HepG2 (cell line): ENCODE data around the gene PHTF1. TPM values are rescaled to one million over a fixed set of nuclear protein-coding genes. Genes with fewer than 3 reads are reported as not detected.

Source experiments
- ATAC-seq: fragments of 200-7000 bp; cut with Tn5 transposase; 3 replicates; pipeline ENCODE4 v1.9.1; 2020; ENCODE audit warnings: mild to moderate bottlenecking, moderate library complexity
- BruUV-seq: library from RNA; stranded (reverse); fragments of 400-500 nt; replicated peaks from 2 replicates; lab custom pipeline; 2021; lab: Mats Ljungman, UMichigan
- CTCF ChIA-PET: fragments of 300-600 bp; formaldehyde crosslinking; extraction: SDS; loops from one replicate; lab custom pipeline; 2021; ENCODE audit warnings: low total read pairs, inconsistent platforms, low intra/inter-chr PET ratio; lab: Yijun Ruan, JAX
- POLR2A ChIA-PET: fragments of 350-600 bp; sonication (Branson Sonifier 250); formaldehyde crosslinking; loops from one replicate; lab custom pipeline; 2020; ENCODE audit warnings: antibody characterized with exemption, inconsistent platforms; lab: Yijun Ruan, JAX
- DNase-seq: peaks from one replicate; pipeline ENCODE4 v3.0.0-alpha.2; 2015; ENCODE audit warnings: low spot score
- FAIRE-seq: peaks from 3 replicates; lab custom pipeline; 2011; peaks lifted over from hg19 to GRCh38; lab: Jason Lieb, UNC
- H2AFZ ChIP-seq: one replicate; pipeline ENCODE4 v1.6.1; 2011; ENCODE audit warnings: low read length, inconsistent platforms
- H3K27ac ChIP-seq: fragments of 300-600 bp; 3 replicates; pipeline ENCODE4 v1.8.0; 2011; ENCODE audit warnings: mixed run types, mild to moderate bottlenecking, mixed read lengths, low read length, inconsistent platforms; ENCODE audit not compliant: insufficient read depth; ENCODE audit errors: extremely low read length
- H3K27me3 ChIP-seq, 2 experiments: fragments of 200-600 bp in 1 of 2; 2 replicates in 1 of 2; 3 replicates in 1 of 2; pipeline versions ENCODE4 v1.6.0 to v1.8.0; 2011; ENCODE audit warnings: low read length in 2 of 2, mild to moderate bottlenecking in 2 of 2, moderate library complexity in 2 of 2, inconsistent platforms in 1 of 2; ENCODE audit not compliant: insufficient read depth in 2 of 2, control insufficient read depth in 1 of 2
- H3K36me3 ChIP-seq, 2 experiments: fragments of 200-600 bp in 1 of 2; replicated peaks in 1 of 2; 2 replicates in 1 of 2; 3 replicates in 1 of 2; pipeline versions ENCODE4 v1.5.1 to v1.8.0; 2011; ENCODE audit warnings: low read length in 2 of 2, inconsistent platforms in 1 of 2; ENCODE audit not compliant: insufficient read depth in 2 of 2, control insufficient read depth in 1 of 2
- H3K4me1 ChIP-seq: 2 replicates; pipeline ENCODE4 v1.5.1; 2012; ENCODE audit warnings: low read length, inconsistent platforms; ENCODE audit not compliant: insufficient read depth
- H3K4me2 ChIP-seq: 2 replicates; pipeline ENCODE4 v1.6.0; 2011; ENCODE audit warnings: low read depth, low read length, inconsistent platforms
- H3K4me3 ChIP-seq, 3 experiments: fragments of 200-600 bp in 1 of 3; sonication (generic), shearing (Covaris generic) in 1 of 3; replicated peaks in 1 of 3; 2 replicates each; pipeline ENCODE4 v1.5.1; 2011 to 2016; ENCODE audit warnings: low read length in 3 of 3, inconsistent platforms in 2 of 3, low read depth in 2 of 3, mild to moderate bottlenecking in 2 of 3, control low read depth in 1 of 3, mixed read lengths in 1 of 3; ENCODE audit not compliant: insufficient read depth in 1 of 3
- H3K79me2 ChIP-seq: one replicate; pipeline ENCODE4 v1.6.1; 2011; ENCODE audit warnings: low read length, inconsistent platforms; ENCODE audit not compliant: insufficient read depth
- H3K9ac ChIP-seq: 2 replicates; pipeline ENCODE4 v1.6.0; 2011; ENCODE audit warnings: mild to moderate bottlenecking, low read depth, low read length, inconsistent platforms; ENCODE audit not compliant: insufficient read depth
- H3K9me3 ChIP-seq: 2 replicates; pipeline ENCODE4 v1.5.1; 2012; ENCODE audit warnings: mild to moderate bottlenecking, low read length
- H4K20me1 ChIP-seq: 2 replicates; pipeline ENCODE4 v1.6.0; 2011; ENCODE audit warnings: inconsistent platforms, mild to moderate bottlenecking, low read length, moderate library complexity; ENCODE audit not compliant: insufficient read depth
- AHR ChIP-seq: IDR thresholded peaks from 2 replicates; pipeline ENCODE4 v1.6.1; 2018; ENCODE audit warnings: missing genetic modification reagents, missing compliant biosample characterization
- HDAC2 ChIP-seq: sonication (generic); formaldehyde crosslinking; IDR thresholded peaks from 2 replicates; pipeline ENCODE4 v1.4.0; 2020; ENCODE audit warnings: missing genetic modification reagents
- KLF15 ChIP-seq: sonication (generic); formaldehyde crosslinking; IDR thresholded peaks from 2 replicates; pipeline ENCODE4 v1.8.1; 2023; ENCODE audit warnings: borderline replicate concordance, mild to moderate bottlenecking, inconsistent platforms, missing genetic modification reagents, mixed read lengths
- NFYB ChIP-seq: sonication (generic); formaldehyde crosslinking; IDR thresholded peaks from 2 replicates; pipeline ENCODE4 v1.4.0; 2020; ENCODE audit warnings: missing genetic modification reagents
- NFYC ChIP-seq: IDR thresholded peaks from 2 replicates; pipeline ENCODE4 v1.6.1; 2016; ENCODE audit warnings: missing genetic modification reagents, missing compliant biosample characterization
- RAD21 ChIP-seq: fragments of 450-650 bp; formaldehyde crosslinking; IDR thresholded peaks from 2 replicates; pipeline ENCODE4 v1.5.0; 2020; ENCODE audit warnings: mild to moderate bottlenecking
- RARG ChIP-seq: sonication (generic); formaldehyde crosslinking; IDR thresholded peaks from 2 replicates; pipeline ENCODE4 v1.4.0; 2020; ENCODE audit warnings: low read depth, mild to moderate bottlenecking, missing genetic modification reagents
- SRSF4 ChIP-seq: fragments of 200-400 bp; formaldehyde crosslinking; IDR thresholded peaks from one replicate; pipeline ENCODE4 v1.6.1; 2018; ENCODE audit warnings: mild to moderate bottlenecking, low read depth, low read length, moderate library complexity; ENCODE audit not compliant: poor library complexity, severe bottlenecking
- THYN1 ChIP-seq: sonication (generic); formaldehyde crosslinking; IDR thresholded peaks from 2 replicates; pipeline ENCODE4 v1.8.1; 2023; ENCODE audit warnings: low read depth, mild to moderate bottlenecking, moderate library complexity, missing genetic modification reagents, borderline replicate concordance
- ZNF317 ChIP-seq: sonication (generic); formaldehyde crosslinking; IDR thresholded peaks from 2 replicates; pipeline ENCODE4 v1.5.0; 2020; ENCODE audit warnings: mild to moderate bottlenecking, missing genetic modification reagents
- ZNF468 ChIP-seq: sonication (generic); formaldehyde crosslinking; IDR thresholded peaks from 2 replicates; pipeline ENCODE4 v1.8.0; 2022; ENCODE audit warnings: mild to moderate bottlenecking, moderate library complexity, missing genetic modification reagents
- WGBS: methylation state at CpG from one replicate; pipeline ENCODE4 v1.1.6; 2017; ENCODE audit warnings: low lambda C conversion rate; 5-methylcytosine and 5-hydroxymethylcytosine counted together
- in situ Hi-C: cut with HindIII; loops from 2 replicates; pipeline ENCODE4 v1.10.0; 2017; ENCODE audit warnings: low pct_unique_long_range_greater_than_20kb; ENCODE audit not compliant: extremely low pct_ligation_motif_present
- intact Hi-C: fragments of 100-400 bp; cut with micrococcal nuclease; formaldehyde crosslinking; loops from one replicate; pipeline ENCODE4 v1.10.0; 2022; ENCODE audit not compliant: unreplicated experiment
- polyA plus RNA-seq, 8 experiments: library from polyadenylated mRNA; depleted of rRNA in 3 of 8; stranded (reverse) in 7 of 8; unstranded in 1 of 8; fragments of >200 nt; fragmentation: Illumina TruSeq in 4 of 8; extraction: Trizol in 4 of 8; gene quantifications; 2 replicates each; pipeline versions ENCODE4 v1.2.1 to v1.2.3, GENCODE V29; 2011 to 2016; ENCODE audit warnings: low read depth in 4 of 8, missing spikeins in 1 of 8, mixed read lengths in 1 of 8; ENCODE audit not compliant: insufficient read depth in 1 of 8
- total RNA-seq, 5 experiments: library from RNA; depleted of rRNA; stranded (reverse); fragments of >200 nt; fragmentation: Illumina TruSeq; extraction: Trizol; gene quantifications; 2 replicates each; pipeline ENCODE4 v1.2.3, GENCODE V29; 2016; ENCODE audit warnings: low read depth in 1 of 5
- TF ChIP-seq, protein P1 (sequence below): sonication (generic); formaldehyde crosslinking; IDR thresholded peaks from 2 replicates; pipeline ENCODE4 v1.8.1; 2023; ENCODE audit warnings: mild to moderate bottlenecking, missing genetic modification reagents, borderline replicate concordance
- TF ChIP-seq, protein P2 (sequence below): sonication (generic); IDR thresholded peaks from 2 replicates; pipeline ENCODE4 v1.6.1; 2016; ENCODE audit warnings: low read depth, borderline replicate concordance
- TF ChIP-seq, protein P3 (sequence below): IDR thresholded peaks from 2 replicates; pipeline ENCODE4 v1.6.1; 2016; ENCODE audit warnings: missing compliant biosample characterization, missing genetic modification reagents, borderline replicate concordance

The PHTF1 gene
- total and polyA plus RNA-seq, 2 of the 13 experiments (the other 11 are each of a cell fraction or from before 2014, with no cell fraction given): 5.0 to 19.7 TPM

DNA sequence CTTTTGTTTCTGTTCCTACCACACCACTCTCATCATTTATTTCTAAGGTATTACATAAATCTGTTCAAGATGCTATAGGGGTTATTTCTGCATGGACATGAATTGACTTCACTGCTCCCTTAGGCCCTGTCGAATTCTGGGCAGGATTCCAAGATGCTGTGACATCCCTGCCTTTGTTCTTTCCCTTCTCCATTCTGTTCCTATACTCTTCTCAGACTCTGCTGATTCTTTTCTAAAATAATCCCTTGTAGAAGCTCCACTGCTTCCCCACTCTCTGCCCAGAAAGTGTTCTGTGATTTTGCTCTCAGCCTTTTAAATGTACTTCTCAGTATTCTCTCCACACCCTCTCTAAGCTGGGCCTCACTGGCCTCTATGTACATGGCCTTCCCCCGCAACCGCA lies 99.2 kb downstream of the PHTF1 start:
- no peaks in the 10 kb centered on the region for H3K9me3 ChIP-seq
- ATAC-seq: no peak
- TF ChIP-seq, protein P1, sequence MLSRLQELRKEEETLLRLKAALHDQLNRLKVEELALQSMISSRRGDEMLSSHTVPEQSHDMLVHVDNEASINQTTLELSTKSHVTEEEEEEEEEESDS (CRISPR knock-in tag): no peak
- TF ChIP-seq AHR (CRISPR knock-in tag): no peak
- TF ChIP-seq RAD21 (CRISPR knock-in tag): no peak
- TF ChIP-seq ZNF468: no peak
- TF ChIP-seq KLF15 (CRISPR knock-in tag): no peak
- TF ChIP-seq, all 625 proteins: peak for 0
- H2AFZ ChIP-seq: no peak overlapping the region
- DNase-seq (no peak), FAIRE-seq (no peak)
- no peaks in the 10 kb centered on the region for H3K4me1 ChIP-seq
- no peak overlapping the region for H3K9ac ChIP-seq
- no peak overlapping the region for H3K4me3 ChIP-seq
- in situ Hi-C loops (loop anchor here (25.0 kb wide), 1 partner anchor 173 kb away; no protein-coding TSS in a partner anchor), intact Hi-C loops (no loop called here)
- no peak overlapping the region for H3K4me2 ChIP-seq
- H4K20me1 ChIP-seq: no peaks in the 10 kb centered on the region
- no TSS peak for BruUV-seq
- 88% methylated on average over 3 of the region's 3 CpGs for WGBS
- no peaks in the 10 kb centered on the region for H3K79me2 ChIP-seq
- ChIA-PET CTCF (no interaction called here), POLR2A (no interaction called here)
- H3K36me3 ChIP-seq: peaks cover 2 to 12% of the 10 kb centered on the region in 2 experiments; a peak in 4 of 5 replicates
- no peak overlapping the region for H3K27ac ChIP-seq
- H3K27me3 ChIP-seq: no peaks in the 10 kb centered on the region

DNA sequence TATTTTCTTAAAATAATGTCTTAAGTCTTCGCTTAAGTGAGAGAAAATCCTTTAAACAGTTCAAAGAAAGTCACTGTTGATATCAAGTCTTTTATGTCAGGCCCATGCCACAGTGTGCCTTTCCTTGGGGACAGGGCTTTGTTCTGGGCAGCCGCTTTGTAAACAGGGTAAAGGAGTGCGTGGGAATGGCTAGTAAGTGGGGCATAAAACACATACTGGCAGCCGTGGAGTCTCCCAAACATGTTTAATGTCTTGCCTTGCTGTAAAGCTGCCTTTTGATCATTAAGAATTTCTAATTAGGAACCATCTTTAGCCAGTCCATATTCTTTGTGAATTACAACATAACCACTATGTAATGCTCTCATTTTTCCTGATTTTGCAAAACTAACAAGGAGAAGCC lies 99.7 kb downstream of the PHTF1 start:
- ChIA-PET CTCF (no interaction called here), POLR2A (no interaction called here)
- H3K9ac ChIP-seq: no peak overlapping the region
- FAIRE-seq: no peak
- no peak overlapping the region for H3K27ac ChIP-seq
- TF ChIP-seq NFYC (CRISPR knock-in tag): no peak
- TF ChIP-seq SRSF4: no peak
- TF ChIP-seq NFYB (CRISPR knock-in tag): no peak
- no peak for TF ChIP-seq RARG (CRISPR knock-in tag)
- TF ChIP-seq, protein P2, sequence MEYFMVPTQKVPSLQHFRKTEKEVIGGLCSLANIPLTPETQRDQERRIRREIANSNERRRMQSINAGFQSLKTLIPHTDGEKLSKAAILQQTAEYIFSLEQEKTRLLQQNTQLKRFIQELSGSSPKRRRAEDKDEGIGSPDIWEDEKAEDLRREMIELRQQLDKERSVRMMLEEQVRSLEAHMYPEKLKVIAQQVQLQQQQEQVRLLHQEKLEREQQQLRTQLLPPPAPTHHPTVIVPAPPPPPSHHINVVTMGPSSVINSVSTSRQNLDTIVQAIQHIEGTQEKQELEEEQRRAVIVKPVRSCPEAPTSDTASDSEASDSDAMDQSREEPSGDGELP: no peak
- TF ChIP-seq, protein P3, sequence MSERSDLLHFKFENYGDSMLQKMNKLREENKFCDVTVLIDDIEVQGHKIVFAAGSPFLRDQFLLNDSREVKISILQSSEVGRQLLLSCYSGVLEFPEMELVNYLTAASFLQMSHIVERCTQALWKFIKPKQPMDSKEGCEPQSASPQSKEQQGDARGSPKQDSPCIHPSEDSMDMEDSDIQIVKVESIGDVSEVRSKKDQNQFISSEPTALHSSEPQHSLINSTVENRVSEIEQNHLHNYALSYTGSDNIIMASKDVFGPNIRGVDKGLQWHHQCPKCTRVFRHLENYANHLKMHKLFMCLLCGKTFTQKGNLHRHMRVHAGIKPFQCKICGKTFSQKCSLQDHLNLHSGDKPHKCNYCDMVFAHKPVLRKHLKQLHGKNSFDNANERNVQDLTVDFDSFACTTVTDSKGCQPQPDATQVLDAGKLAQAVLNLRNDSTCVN: no peak
- no peak for TF ChIP-seq THYN1 (CRISPR knock-in tag)
- TF ChIP-seq HDAC2 (CRISPR knock-in tag): no peak
- TF ChIP-seq ZNF317: no peak
- BruUV-seq: no TSS peak
- WGBS: 84% methylated on average over 4 of the region's 4 CpGs
- intact Hi-C loops: no loop called here
- H2AFZ ChIP-seq: no peak overlapping the region
- ATAC-seq: no peak
- no peak overlapping the region for H3K4me2 ChIP-seq
- H3K79me2 ChIP-seq: no peaks in the 10 kb centered on the region
- H4K20me1 ChIP-seq: no peaks in the 10 kb centered on the region
- peaks cover 2 to 12% of the 10 kb centered on the region in 2 experiments; a peak in 4 of 5 replicates for H3K36me3 ChIP-seq
- no peak for DNase-seq
- no peaks in the 10 kb centered on the region for H3K27me3 ChIP-seq
- H3K4me1 ChIP-seq: no peaks in the 10 kb centered on the region
- in situ Hi-C loops: loop anchor here (25.0 kb wide), 1 partner anchor 172 kb away; no protein-coding TSS in a partner anchor
- no peak overlapping the region for H3K4me3 ChIP-seq
- H3K9me3 ChIP-seq: no peaks in the 10 kb centered on the region
